ENCODE results near the gene HDHD5.

- TF ChIP-seq CTCF (conservative IDR thresholded peaks at IDR 0.05; ENCODE audit: low read depth, low read length) (no peak), EZH2 (IDR thresholded peaks at IDR 0.05; ENCODE audit: borderline replicate concordance, low read depth, low read length, poor library complexity, severe bottlenecking) (no peak)
Observed at GRCh38 chr22:17158176-17158567, 905 bp downstream of the HDHD5 start.
